ENCODE results near the gene GALNT17.

The GALNT17 gene

DNA sequence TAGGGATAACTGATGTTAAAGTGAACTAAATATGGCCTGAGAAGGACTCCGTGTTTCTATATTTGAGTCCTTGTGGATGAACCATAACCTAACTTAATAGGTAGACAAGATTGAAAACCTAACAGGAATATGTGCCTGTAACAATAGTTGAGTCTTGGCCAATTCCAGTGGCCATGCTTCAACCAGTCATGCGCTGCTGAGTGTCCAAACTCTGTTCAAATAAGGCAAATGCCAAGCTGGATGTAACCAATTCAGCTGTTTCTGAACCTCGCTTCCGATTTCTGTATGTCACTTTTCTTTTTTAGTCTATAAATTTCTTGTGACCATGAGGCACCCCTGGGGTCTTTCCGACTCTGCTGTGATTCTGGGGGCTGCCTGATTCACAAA lies 608.2 kb downstream of the GALNT17 start:
- DNase-seq (ENCODE audit: low read depth), result no peak

GRCh38 chr7:71746006-71746405 lies 614.1 kb downstream of the GALNT17 start:
- DNase-seq (ENCODE audit: low read depth), result no peak

DNA sequence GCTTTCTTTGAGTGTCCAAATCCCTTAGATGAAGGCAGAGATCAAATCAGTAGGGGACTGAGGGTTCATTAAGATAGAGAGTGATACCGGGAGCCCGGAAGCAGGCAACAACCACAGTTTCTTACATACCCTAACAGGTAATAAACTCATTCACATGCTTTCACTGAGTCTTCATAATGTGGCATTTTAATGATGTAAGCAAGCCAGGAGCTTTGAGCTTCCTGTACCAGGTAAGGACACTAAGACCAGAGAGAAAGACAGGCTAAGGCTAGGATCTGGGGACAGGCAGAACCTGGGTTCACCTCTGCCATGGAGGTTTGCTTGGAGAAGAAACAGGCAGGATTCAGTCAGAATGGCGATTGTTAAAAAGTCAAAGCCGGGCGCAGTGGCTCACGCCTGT lies 618.3 kb downstream of the GALNT17 start:
- no peak for DNase-seq (ENCODE audit: low read depth)

GRCh38 chr7:71752171-71752935 lies 620.4 kb downstream of the GALNT17 start:
- no peak for DNase-seq (ENCODE audit: low read depth)

DNA sequence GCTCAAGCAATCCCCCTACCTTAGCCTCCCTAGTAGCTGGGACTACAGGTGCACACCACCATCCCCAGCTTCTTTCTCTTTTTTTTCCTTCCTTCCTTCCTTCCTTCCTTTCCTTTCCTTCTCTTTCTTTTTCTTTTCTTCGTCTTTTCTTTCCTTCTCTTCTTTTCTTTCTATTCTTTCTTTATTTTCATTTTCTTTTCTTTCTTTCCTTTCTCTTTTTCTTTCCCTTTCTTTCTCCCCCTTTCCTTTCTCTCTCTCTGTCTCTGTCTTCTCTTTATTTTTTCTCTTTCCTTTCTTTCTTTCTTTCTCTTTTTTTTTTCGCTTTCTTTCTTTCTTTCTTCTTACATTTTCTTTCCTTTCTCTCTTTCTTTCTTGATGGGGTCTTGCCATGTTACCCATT lies 621.3 kb downstream of the GALNT17 start:
- no peak for DNase-seq (ENCODE audit: low read depth)

DNA sequence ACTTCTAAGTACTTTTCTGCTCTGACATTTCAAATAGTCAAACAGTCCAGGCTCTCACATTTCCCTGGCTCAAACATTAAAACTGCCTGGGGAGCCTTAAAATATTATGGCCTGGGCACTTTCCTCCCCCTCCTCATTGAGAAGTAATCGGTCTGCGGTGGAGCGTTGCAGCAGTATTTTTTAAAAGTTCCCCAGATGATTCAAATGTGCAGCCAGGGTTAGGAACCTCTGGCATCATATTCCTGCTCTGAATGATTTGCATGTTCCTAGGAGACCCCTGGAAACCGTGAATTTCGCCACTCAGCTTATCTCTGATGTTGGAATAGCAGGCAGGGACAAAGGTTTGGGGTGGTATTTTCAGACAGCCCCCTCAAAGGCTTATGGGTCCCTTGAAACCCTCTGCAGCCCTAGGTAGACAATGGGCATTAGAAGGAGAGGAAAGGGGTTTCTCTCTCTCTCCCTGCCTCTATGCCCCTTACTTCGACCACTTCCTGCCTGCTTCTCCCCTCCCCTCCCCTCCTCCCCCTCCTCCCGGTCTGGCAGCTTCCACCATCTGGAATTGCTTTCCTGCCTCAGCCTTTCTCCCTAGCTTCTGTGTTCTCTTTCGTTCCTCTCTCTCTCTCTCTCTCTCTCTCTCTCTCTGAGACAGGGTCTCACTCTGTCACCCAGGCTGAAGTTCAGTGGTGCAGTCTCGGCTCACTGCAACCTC lies 622.2 kb downstream of the GALNT17 start:
- DNase-seq (ENCODE audit: low read depth), result no peak

GRCh38 chr7:71754828-71755227 lies 622.9 kb downstream of the GALNT17 start:
- DNase-seq (ENCODE audit: low read depth), result no peak

DNA sequence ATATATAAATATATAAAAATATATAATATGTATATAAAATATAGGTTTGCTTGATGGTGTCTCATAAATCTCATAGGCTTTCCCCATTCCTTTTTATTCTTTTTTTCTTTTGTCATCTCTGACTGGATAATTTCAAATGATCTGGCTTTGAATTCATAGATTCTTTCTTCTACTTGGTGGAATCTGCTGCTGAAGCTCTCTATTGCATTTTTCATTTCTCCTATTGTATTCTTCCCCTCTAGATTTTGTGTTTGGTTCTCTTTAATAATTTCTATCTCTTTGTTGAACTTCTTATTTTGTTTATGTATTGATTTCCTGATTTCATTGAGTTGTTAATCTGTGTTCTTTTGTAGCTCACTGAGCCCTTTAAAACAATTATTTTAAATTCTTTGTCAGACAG lies 629.4 kb downstream of the GALNT17 start:
- DNase-seq (ENCODE audit: low read depth), result no peak

Measured in fibroblast of the conjunctiva (primary cell).